Erythroblast (primary cell): ENCODE results near the gene WDFY4.

Experiments
- DNase-seq, 2 experiments: peaks; one replicate each; lab custom pipeline; 2025; lab: John Stamatoyannopoulos, UW
- GATA1 ChIP-seq: IDR thresholded peaks from 2 replicates; pipeline ENCODE4 v1.6.1; 2011; ENCODE audit warnings: low read depth, mild to moderate bottlenecking, control low read depth, low read length, moderate library complexity
- POLR2A ChIP-seq: IDR thresholded peaks from 2 replicates; pipeline ENCODE4 v1.6.1; 2011; ENCODE audit warnings: mild to moderate bottlenecking, low read length

WDFY4 gene

DNA sequence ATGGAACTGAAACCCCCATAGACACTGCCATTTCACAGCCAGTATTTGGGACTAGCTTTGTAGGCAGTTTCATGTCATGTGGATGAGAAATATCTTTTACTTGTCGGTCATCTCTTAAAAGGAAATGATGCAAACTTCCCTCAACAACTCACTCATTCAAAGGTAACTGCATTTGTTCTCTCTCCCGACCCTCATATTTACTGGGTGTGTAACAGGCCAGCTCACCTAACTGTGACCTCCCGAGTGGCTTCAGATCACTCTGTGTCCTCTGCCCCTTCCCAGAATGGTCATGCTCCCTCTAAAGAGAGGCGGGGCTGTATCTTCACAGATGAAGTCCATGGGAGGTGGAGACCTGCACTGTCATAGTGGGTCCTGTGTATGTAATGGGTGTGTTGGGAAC is 240.3 kb downstream of the WDFY4 start:
- no peak for TF ChIP-seq GATA1
- no peak for TF ChIP-seq POLR2A
- DNase-seq, result no peak

- no peak for TF ChIP-seq POLR2A
- no peak for TF ChIP-seq GATA1
- DNase-seq, result no peak
Measured at GRCh38 chr10:48926255-48926654, 241.6 kb downstream of the WDFY4 start.

DNA sequence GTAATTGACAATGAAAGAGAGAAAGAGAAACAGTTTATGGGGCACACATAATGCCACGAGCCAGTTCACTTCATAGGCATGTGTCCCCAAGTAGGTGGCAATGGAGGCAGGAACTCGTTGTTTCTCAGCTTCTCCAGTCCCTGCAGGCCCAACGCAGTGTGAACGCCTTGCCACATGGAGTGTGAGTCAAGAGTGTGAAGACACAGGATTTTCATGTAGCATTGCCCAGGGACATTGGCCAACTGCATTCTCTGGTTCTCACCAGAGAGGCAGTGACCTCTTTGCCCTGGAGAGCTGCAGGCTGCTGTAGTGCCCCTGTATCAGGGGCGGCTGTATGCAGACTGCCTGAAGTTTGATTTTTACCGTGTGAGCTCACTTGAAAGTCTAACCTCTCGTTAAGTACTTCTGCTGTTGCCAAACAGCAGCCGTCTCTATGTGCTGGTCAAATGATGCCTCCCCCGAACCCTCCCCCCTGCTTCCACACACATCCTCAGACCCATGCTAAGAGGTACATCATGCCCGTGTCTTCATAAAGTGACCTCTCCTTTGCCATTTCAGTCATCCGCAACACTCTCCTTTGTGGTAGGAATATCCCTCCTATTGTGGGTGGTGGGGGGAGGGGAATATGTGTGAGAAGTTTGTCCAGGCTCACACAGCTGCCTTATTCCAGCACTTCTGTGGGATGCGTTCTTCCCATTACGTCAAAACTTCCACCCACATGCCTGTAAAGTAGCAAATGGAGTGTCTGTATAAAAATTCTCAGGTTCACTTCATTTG is 242.3 kb downstream of the WDFY4 start:
- no peak for DNase-seq
- TF ChIP-seq GATA1 (no peak), POLR2A (no peak)

- no peak for TF ChIP-seq GATA1
- no peak for TF ChIP-seq POLR2A
- DNase-seq, result no peak
Measured at GRCh38 chr10:48929413-48929990, 244.8 kb downstream of the WDFY4 start.

GRCh38 chr10:48931188-48931587 is 246.5 kb downstream of the WDFY4 start:
- TF ChIP-seq POLR2A, result no peak
- no peak for TF ChIP-seq GATA1
- DNase-seq, result no peak

GRCh38 chr10:48932831-48933664 is 248.4 kb downstream of the WDFY4 start:
- no peak for DNase-seq
- TF ChIP-seq GATA1 (no peak), POLR2A (no peak)

DNA sequence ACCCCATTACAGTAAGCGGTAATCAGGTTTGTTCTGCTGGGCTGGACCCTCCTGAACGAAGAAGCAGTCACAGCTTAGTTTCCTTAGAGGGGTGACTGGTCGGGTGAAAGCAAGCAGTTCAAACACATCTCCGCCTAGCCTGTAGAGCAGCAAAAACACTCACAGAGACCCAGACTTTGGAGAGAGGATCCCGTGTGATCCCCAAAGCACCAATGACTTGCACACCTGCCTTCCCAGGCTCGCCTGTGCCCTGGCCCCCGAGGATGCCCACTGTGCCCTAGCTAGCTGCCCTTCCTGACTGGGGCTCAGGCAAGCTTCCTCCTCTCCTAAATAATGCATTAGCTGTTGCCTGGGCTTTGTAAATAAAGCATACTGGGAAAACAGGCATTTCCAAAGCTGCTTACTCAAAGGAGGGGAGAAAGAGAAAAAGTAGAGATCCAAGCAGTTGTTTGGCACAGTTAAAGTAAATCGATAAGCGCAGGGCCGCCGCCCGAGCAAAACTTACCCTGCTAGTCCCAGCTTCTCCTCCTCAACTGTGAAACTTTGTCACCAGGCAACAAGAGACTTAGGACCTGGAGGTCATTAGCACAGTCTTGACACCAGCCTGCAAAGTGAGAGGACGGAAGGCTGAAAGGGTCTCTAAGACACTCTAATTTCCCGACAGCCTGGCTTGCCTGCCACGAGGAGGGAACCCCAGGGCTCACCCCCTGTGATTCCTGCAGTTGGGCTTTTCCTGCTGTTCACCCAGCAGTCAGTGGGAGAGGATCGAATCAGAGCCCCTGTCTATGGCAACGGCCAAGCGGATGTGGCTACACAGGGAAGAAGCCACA is 250.2 kb downstream of the WDFY4 start:
- DNase-seq, result no peak
- TF ChIP-seq GATA1, result no peak
- TF ChIP-seq POLR2A, result no peak

DNA sequence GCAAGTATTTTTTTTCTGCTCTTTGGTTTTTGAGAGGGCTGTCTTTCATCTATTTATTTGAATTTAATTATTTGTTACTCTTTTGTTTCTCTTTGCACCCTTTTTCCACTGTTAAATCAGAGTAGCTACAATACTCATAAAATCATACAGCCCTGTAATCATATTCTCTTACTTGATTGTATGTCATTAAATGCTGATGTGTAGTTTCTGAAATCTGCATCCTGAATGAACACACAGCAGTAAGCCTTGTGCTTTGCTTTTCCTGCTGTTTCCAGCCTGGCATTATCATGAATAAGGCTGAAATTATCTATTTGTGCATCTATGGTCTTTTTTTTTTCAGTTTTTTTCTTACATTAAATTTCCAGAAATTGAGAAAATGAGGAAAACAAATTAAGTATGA is 250.9 kb downstream of the WDFY4 start:
- no peak for DNase-seq
- TF ChIP-seq GATA1, result no peak
- TF ChIP-seq POLR2A, result no peak

DNA sequence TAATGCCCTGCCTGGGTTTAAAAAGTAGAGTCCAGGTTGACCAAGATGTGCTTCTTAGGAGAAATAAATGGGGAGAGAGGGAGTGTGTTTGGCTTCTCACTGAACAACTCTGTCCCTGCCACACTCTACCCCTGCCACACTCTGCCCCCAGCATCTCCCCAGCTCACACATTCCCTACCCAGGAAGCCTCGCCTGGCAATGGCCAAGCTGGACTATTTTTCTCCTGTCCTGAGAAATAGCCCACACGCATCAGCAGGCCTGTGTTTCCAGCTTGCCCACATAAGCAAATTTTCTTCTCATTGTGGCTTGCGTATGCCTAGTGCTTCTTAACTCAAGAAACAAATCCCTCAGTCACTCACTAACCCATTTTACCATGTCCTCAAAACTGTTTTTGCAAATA is 253.1 kb downstream of the WDFY4 start:
- TF ChIP-seq POLR2A (no peak), GATA1 (no peak)
- no peak for DNase-seq

- TF ChIP-seq GATA1 (no peak), POLR2A (no peak)
- no peak for DNase-seq
Measured at GRCh38 chr10:48938281-48938680, 253.6 kb downstream of the WDFY4 start.

DNA sequence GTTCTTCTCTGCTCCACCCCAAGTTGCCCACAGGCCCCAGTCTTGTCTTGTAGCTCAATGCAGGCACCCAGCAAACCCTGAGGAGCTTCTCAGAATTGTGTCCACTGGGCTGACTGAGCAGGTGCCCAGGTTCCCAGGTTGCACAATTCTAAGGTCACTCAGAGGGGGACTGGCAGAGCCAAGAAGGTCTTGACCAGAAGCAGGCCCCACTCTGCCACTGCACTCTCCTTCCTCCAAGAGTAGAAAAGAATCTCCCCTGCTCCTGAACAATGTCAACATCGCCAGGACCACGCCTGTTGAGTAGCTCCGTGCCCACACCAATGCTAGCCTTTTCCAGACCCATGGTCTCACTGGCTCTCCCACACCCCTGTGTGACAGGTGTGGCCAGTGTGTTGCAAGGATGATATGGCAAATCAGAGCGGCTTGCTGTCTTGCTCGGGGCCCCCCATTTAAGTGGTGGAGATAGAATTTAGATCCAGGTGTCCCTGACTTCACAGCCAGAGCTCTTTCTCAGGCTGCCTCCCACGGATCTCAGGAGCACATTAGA is 254.4 kb downstream of the WDFY4 start:
- no peak for TF ChIP-seq POLR2A
- no peak for TF ChIP-seq GATA1
- no peak for DNase-seq

- no peak for DNase-seq
- no peak for TF ChIP-seq POLR2A
- no peak for TF ChIP-seq GATA1
Measured at GRCh38 chr10:48939790-48940325, 255.2 kb downstream of the WDFY4 start, which contains the start of gene LRRC18. Gene LRRC18 (minus strand): TSS chr10:48939840. CDS start chr10:48914155, 25,685 bp downstream.
